HT1080 (cell line): Measurements from ENCODE around the gene ACSM3. TPM values are rescaled to one million over a fixed set of nuclear protein-coding genes. Genes with fewer than 3 reads are reported as not detected.

Experiments used
- small RNA-seq: library from RNA; depleted of rRNA; stranded (forward); fragments of <200 nt; gene quantifications from one replicate; pipeline ENCODE3, GENCODE V24; 2014
- total RNA-seq: library from RNA; depleted of rRNA; stranded (reverse); fragments of >200 nt; shearing (Covaris generic); gene quantifications from 2 replicates; pipeline ENCODE4 v1.2.3, GENCODE V29; 2014; rRNA removed

The ACSM3 gene
- total RNA-seq, 1 experiment from 2014 or later = 0.45 TPM

Small RNAs within 50 kb of the gene (small RNA-seq; reads per million reads assigned to genes)
- gene RF00618 (not detected), gene RNU6-944P (not detected)

Other genes starting within 250 kb of the ACSM3 start
- gene ACSM2B, start 187.6 kb upstream of the ACSM3 start, total RNA-seq = not detected in 2 replicates
- not detected in 2 replicates for gene ACSM1, start 66.3 kb upstream of the ACSM3 start, total RNA-seq
- 49.1 and 53.9 TPM in 2 replicates for gene THUMPD1, start 22.2 kb upstream of the ACSM3 start, total RNA-seq
- 23.8 and 26.0 TPM in 2 replicates for gene ERI2, start 42.5 kb downstream of the ACSM3 start, total RNA-seq
- 11.4 and 13.9 TPM in 2 replicates for gene REXO5, start 42.5 kb downstream of the ACSM3 start, total RNA-seq
- gene DCUN1D3, start 136.3 kb downstream of the ACSM3 start, total RNA-seq = 7.5 and 10.6 TPM in 2 replicates
- gene LYRM1, start 136.8 kb downstream of the ACSM3 start, total RNA-seq = 28.9 and 52.8 TPM in 2 replicates